Hematopoietic multipotent progenitor cell (in vitro differentiated cells): ENCODE measurements around the gene ANOS1. TPM values are rescaled to one million over a fixed set of nuclear protein-coding genes. Genes with fewer than 3 reads are reported as not detected.
A peak's percentile ranks its signal among the peaks of the same experiment; 100 is the strongest.
"Not testable (repeated sequence)": the region's sequence is repeated elsewhere in the genome, so short reads cannot be mapped to it uniquely, and the experiment has no call there.

Experiments
- DNase-seq, 3 donors: peaks; one replicate each; pipeline ENCODE4 v3.0.0-alpha.2; 2011 to 2015; ENCODE audit warnings: low read depth in 2 of 3, low spot score in 2 of 3
- total RNA-seq: library from RNA; depleted of rRNA; stranded (reverse); fragments of >200 nt; gene quantifications from one replicate; pipeline ENCODE4 v1.2.3, GENCODE V29; 2012

ANOS1 gene, protein sequence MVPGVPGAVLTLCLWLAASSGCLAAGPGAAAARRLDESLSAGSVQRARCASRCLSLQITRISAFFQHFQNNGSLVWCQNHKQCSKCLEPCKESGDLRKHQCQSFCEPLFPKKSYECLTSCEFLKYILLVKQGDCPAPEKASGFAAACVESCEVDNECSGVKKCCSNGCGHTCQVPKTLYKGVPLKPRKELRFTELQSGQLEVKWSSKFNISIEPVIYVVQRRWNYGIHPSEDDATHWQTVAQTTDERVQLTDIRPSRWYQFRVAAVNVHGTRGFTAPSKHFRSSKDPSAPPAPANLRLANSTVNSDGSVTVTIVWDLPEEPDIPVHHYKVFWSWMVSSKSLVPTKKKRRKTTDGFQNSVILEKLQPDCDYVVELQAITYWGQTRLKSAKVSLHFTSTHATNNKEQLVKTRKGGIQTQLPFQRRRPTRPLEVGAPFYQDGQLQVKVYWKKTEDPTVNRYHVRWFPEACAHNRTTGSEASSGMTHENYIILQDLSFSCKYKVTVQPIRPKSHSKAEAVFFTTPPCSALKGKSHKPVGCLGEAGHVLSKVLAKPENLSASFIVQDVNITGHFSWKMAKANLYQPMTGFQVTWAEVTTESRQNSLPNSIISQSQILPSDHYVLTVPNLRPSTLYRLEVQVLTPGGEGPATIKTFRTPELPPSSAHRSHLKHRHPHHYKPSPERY
- 0.27 TPM for total RNA-seq

- DNase-seq = peak in 1 of 3 donors; percentile 46
Observed at GRCh38 chrX:8731559-8732395, at the start of gene ANOS1. TSS of gene ANOS1 (minus strand) at chrX:8732137. CDS start at chrX:8732036, 101 bp downstream.

GRCh38 chrX:8773117-8773516, 41.2 kb upstream of the ANOS1 start:
- DNase-seq = no peak

- no peak for DNase-seq
Observed at GRCh38 chrX:8760021-8760420, 28.1 kb upstream of the ANOS1 start.

GRCh38 chrX:8758706-8759105, 26.8 kb upstream of the ANOS1 start:
- not testable (repeated sequence) for DNase-seq

GRCh38 chrX:8757609-8758389, 25.9 kb upstream of the ANOS1 start:
- not testable (repeated sequence) for DNase-seq

DNA sequence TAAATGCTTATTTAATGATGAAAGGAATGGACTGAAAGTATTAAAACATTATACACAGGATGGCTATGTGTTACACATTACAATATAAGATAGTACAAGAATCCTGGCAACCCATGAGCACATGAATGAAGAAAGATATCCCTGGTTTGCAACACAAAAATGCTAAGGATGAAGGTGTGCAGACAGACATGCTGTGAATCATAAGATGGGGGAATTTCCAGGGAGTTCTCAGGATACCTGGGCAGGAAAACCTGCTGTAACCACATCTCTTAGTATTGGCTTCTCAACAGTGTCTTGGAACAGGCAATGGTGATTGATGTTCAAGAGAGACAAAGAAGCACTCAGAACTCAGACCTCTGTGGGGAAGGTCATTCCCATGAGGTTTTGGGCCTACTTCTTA, 23.9 kb upstream of the ANOS1 start:
- DNase-seq = no peak

- DNase-seq = peak in 2 of 3 donors; percentile 9 to 32
Observed at GRCh38 chrX:8755116-8755515, 23.2 kb upstream of the ANOS1 start.

DNA sequence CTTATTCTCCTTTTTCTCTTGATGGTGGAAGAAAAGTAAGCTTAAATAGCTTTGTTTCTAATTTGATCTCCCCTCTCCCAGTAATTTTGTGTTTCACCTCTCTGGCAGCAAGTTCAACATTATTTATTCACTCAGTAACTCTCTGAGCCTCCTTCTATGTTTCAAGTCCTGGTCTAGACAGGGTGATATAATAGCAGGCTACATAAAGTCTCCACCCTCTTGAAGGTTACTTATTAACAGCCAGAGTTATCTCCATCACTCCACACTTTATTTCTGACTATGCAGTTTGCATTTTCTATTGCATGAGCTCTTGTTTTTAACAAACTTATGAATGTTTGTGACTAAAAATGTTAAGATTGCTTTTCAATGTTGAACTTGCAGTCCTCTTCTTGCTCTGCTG, 17.8 kb upstream of the ANOS1 start:
- DNase-seq = no peak

DNA sequence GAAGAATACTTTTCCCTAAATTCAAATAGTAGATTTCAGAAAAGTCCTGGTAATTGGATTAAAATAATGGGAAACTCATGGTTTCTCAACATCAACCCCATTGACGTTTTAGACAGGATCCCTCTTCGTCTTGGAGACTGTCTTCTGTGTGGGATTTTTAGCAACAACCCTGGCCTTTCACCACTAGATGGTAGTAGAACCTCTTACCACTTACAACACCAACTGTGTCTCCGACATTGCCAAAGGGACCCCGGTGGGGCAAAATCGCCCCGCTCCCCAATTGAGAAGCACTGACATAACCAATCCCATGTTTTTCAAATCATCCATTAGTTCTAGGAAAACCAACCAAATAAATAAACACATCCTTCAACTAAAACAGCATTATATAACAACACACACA, 16.9 kb upstream of the ANOS1 start:
- peak in 1 of 3 donors; percentile 37 for DNase-seq

DNA sequence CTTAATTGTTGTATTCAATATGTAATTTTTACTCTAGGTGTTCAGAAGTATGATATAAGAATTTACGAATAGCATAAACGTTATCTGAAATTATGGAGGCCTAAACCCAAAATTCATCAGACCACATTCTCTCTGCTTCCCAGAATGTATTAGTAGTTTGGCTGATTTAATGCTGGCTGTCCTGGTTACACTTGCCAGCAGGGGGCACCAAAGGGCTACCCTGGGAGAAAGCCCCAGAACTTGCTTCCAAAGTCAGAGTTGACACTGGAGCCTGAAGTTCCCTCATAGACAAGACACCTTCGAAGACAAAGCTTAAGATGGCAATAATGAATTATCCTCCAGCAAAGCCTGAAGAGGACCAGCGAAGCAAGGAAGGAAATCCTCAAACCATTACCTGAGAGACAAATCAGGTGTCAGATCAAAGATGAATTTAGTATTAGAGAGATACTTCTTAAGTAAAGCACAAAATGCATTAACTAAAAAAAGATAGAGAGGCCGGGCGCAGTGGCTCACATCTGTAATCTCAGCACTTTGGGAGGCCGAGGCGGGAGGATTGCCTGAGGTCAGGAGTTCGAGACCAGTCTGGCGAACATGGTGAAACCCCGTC, 11.3 kb upstream of the ANOS1 start:
- DNase-seq = peak in 2 of 3 donors; percentile 18 to 69

GRCh38 chrX:8741981-8742380, 10.0 kb upstream of the ANOS1 start:
- DNase-seq = no peak

GRCh38 chrX:8738588-8739189, 6.8 kb upstream of the ANOS1 start:
- DNase-seq = peak in 1 of 3 donors; percentile 70

- DNase-seq = no peak
Observed at GRCh38 chrX:8737883-8738282, 5.9 kb upstream of the ANOS1 start.

GRCh38 chrX:8730812-8731558, 952 bp downstream of the ANOS1 start:
- peak in 1 of 3 donors; percentile 17 for DNase-seq

- no peak for DNase-seq
Observed at GRCh38 chrX:8729811-8730210, 2.1 kb downstream of the ANOS1 start.

- peak in 1 of 3 donors; percentile 19 for DNase-seq
Observed at GRCh38 chrX:8728932-8729535, 2.9 kb downstream of the ANOS1 start.

DNA sequence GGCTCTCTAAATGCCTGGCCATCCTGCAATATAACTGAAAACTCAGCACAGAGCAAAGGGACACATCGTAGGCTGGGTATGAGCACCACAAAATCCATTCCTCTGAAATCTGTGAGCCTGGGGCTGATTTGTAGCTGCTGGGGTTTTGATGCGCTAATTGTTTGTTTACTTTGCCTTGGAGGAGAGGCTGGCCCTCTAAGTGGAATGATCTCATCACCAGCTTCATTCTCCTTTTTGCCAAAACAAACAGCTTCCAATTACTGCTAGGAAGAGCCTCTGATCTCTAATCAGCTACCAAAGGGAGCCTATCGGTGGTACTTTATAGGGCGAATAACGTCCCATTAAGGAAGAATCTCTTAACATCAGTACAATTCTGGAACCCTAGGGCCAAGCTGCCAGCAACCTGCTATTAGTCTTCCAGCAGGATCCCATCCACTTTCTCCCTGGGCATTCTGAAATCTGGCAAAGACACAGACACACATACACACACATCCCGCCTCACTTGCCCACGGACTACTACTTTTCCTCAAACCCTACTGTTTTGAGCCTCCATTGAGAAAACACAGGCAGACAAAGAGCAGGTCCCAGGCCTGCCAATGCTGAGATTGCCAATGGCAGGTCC, 5.8 kb downstream of the ANOS1 start:
- DNase-seq = no peak

- DNase-seq = peak in 2 of 3 donors; percentile 56 to 76
Observed at GRCh38 chrX:8724300-8724699, 7.6 kb downstream of the ANOS1 start.
